A549 (cell line): ENCODE measurements around the gene IL9.

Experiments used
- CEBPB ChIP-seq, 2 experiments: fragments of >200 bp in 1 of 2; sonication (Bioruptor Twin) in 1 of 2; formaldehyde crosslinking in 1 of 2; IDR thresholded peaks; 2 replicates each; pipeline ENCODE4 v1.6.1; 2012 to 2016
- CTCF ChIP-seq: fragments of >200 bp; sonication (Bioruptor Twin); formaldehyde crosslinking; IDR thresholded peaks from 3 replicates; pipeline ENCODE4 v1.5.1; 2016
- EP300 ChIP-seq, 2 experiments: fragments of >200 bp; sonication (Bioruptor Twin); formaldehyde crosslinking; IDR thresholded peaks; 2 replicates in 1 of 2; 3 replicates in 1 of 2; pipeline ENCODE4 v1.6.1; 2016 to 2017

GRCh38 chr5:135894789-135895188, 852 bp downstream of the IL9 start:
- TF ChIP-seq CTCF (no peak), EP300 (IDR thresholded peaks at IDR 0.05) (no peak), CEBPB (IDR thresholded peaks at IDR 0.05) (no peak)
